NCI-H524 treated with DMSO at 0.1 percent for 48 hours (cell line): ENCODE data around the gene SPATS2L.
A peak's percentile ranks its signal among the peaks of the same experiment; 100 is the strongest.

ENCODE experiments used
- DNase-seq: peaks from one replicate; lab custom pipeline; 2025; lab: John Stamatoyannopoulos, UW

Gene SPATS2L

DNA sequence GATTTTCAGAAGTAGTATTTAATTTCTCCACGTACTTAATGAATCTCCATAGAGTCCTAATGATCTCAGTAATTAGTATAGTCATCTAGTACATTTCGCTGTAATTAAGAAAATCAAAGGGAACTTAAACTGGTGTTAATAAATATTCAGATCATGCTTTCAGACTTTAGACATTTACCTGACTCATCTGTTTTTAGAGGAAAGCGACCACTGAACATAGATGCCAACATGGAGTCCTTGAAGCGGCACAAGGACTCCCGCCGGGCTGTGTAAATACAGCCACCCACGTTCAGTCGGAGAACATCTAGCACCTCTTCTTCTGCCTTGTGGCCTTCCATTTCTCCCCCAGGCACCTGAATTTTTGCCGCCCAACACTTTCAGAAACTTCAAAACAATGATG, 200.2 kb downstream of the SPATS2L start:
- DNase-seq = no peak

DNA sequence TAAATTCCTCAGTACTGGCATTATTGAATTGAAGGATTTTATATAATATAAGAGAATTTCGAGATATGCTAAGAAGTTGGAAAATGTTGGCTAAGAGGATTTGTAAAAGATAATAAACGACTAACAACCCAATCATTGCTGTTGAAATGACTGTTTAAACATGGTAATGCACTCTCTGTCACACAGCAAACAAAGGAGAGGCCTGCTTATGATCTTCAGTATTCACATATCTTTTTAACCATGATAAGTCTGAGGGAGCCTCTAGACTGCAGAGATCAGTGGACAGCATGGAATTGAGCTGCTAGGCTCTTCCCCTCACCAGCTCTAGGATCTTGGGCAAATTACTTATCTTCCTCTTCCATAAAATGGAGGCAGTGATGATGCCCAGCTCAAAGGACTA, 200.7 kb downstream of the SPATS2L start:
- no peak for DNase-seq

- no peak for DNase-seq
These were observed 202.7 kb downstream of the SPATS2L start for GRCh38 chr2:200509235-200509611.

GRCh38 chr2:200509612-200510433, 203.3 kb downstream of the SPATS2L start, which contains the start of gene KCTD18:
KCTD18 (minus strand) TSS chr2:200510068; CDS start chr2:200507016, 3,052 bp downstream.
- DNase-seq = peak; percentile 7

GRCh38 chr2:200515155-200515554, 208.7 kb downstream of the SPATS2L start:
- no peak for DNase-seq

- no peak for DNase-seq
These were observed 216.7 kb downstream of the SPATS2L start for GRCh38 chr2:200523158-200523557.

GRCh38 chr2:200523604-200524003, 217.1 kb downstream of the SPATS2L start:
- no peak for DNase-seq

GRCh38 chr2:200525066-200525465, 218.6 kb downstream of the SPATS2L start:
- DNase-seq = no peak

- no peak for DNase-seq
These were observed 219.0 kb downstream of the SPATS2L start for GRCh38 chr2:200525551-200525881.

DNA sequence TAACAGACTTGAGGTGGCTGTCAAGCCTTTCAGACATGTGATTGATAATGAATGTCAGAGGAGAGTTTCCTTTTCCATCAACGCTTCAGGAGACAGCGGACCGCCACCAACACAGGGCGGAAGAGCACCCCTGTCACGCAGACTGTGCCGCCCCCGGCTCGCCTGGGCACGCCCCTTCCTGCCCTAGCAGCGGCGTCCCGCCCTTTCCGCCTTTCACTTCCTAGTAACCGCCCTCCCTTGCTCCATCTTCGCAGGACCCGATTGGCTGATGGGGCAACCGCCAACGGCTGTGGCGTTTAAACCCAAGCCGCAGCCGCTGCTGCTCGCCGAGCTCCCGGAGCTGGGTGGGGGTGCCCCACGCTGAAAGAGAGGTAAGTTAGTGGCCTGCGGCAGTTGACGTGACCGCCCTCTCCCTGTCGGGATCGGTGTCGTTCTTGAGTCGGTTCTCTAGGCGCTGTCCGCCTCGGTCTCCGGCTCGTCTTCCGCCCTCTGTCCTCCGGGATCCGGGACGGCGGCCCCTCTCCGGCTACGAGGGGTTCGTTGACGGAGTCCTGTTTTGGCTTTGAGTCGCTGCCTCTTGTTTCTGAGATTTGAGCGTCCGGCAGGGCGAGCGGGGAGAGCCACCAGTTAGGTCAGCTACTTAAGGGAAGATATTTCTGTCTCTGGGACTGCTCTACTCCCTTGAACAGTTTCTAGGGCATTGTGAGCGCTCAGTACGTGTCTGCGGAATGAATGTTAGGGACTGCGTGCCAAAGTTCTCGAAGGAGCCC, 219.6 kb downstream of the SPATS2L start, which contains the start of gene SGO2:
SGO2 (plus strand) TSS at position 326 of the 770 bp plus-strand sequence. CDS start 6,769 bp downstream, outside the sequence.
- peak; percentile 58 for DNase-seq

GRCh38 chr2:200528228-200528627, 221.7 kb downstream of the SPATS2L start:
- no peak for DNase-seq
